Effector memory CD4-positive, alpha-beta T cell (primary cell): ENCODE data around the gene DHX35.
"Not testable (repeated sequence)": the region's sequence is repeated elsewhere in the genome, so short reads cannot be mapped to it uniquely, and the experiment has no call there.

Source experiments
- DNase-seq, 3 donors: peaks; one replicate each; pipeline ENCODE4 v3.0.0-alpha.2; 2020
- H3K27ac ChIP-seq: 2 replicates; pipeline ENCODE4 v1.7.0; 2013; ENCODE audit warnings: mild to moderate bottlenecking, low read length, moderate library complexity; ENCODE audit not compliant: insufficient read depth, poor library complexity, severe bottlenecking
- H3K27me3 ChIP-seq: replicated peaks from 2 replicates; pipeline ENCODE4 v1.7.0; 2013; ENCODE audit warnings: mild to moderate bottlenecking, low read length; ENCODE audit not compliant: insufficient read depth, control insufficient read depth, poor library complexity, severe bottlenecking
- H3K36me3 ChIP-seq: 2 replicates; pipeline ENCODE4 v1.7.0; 2013; ENCODE audit warnings: mild to moderate bottlenecking, low read length, moderate library complexity; ENCODE audit not compliant: control insufficient read depth, insufficient read depth
- H3K4me1 ChIP-seq: 2 replicates; pipeline ENCODE4 v1.7.0; 2013; ENCODE audit warnings: low read length, mild to moderate bottlenecking; ENCODE audit not compliant: control insufficient read depth, insufficient read depth, poor library complexity, severe bottlenecking
- H3K4me3 ChIP-seq: 2 replicates; pipeline ENCODE4 v1.7.0; 2013; ENCODE audit warnings: low read length, low read depth, mild to moderate bottlenecking; ENCODE audit not compliant: insufficient read depth, poor library complexity, severe bottlenecking
- H3K9me3 ChIP-seq: 2 replicates; pipeline ENCODE4 v1.7.0; 2013; ENCODE audit warnings: mild to moderate bottlenecking, low read length, moderate library complexity; ENCODE audit not compliant: control insufficient read depth

The DHX35 gene

DNA sequence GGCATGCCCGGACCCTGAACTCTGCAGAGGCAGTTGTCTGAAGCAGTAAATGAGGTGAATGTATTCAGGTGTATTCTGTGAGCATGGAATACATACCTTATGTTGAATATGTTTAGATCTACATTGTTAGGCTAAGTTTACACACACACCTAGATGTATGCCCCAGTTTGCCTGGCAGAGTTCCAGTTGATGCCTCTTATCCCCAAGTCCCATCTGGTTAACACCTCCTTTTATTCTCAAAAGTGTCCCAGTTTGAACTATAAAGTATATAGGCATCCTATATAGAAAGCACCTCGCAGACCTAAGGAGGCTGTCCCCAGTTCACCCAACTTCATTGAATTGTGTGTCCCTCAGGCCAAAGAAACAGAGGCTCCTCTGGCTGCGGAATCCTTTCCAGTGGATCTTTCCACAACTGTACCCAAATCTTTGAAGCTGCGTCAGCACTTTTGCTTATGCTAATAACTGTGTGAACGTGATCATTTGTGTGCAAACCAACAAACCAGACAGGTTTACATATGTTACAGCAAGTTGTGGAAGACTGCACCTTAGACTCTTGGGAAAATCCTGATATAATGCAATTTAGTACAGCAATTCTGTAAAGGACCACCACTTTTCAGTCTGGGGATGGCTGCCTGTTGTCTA lies 4.8 kb upstream of the DHX35 start:
- no peak for DNase-seq
- H3K4me3 ChIP-seq: no peak overlapping the region
- H3K9me3 ChIP-seq: no peaks in the 10 kb centered on the region
- no peak overlapping the region for H3K27ac ChIP-seq
- H3K36me3 ChIP-seq: no peaks in the 10 kb centered on the region
- H3K27me3 ChIP-seq: no peaks in the 10 kb centered on the region
- H3K4me1 ChIP-seq: peaks cover 6% of the 10 kb centered on the region

DNA sequence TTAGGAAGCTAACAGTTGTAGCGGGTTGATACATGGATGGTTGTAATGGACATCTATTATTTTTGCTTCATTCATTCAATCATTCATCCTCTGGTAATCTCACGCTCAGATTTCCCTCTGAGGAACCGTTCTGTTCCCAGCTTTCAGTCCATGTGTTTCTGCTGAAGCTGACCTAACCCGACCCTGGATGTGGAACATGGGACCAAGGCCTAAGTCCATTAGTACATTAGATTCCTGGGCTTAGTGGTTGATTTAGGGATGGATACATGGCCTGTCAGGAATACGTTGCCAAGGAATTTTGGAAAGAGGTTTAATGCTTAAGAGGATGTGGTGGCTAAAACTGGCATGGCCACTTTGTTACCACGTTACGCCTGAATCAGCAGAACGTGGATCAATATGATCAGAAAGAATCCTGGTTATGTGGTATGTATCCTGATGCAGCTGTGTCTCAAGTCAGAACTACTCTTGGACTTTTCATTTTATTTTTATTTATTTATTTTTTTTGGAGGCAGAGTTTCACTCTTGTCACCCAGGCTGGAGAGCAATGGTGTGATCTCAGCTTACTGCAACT lies 4.1 kb upstream of the DHX35 start:
- Histone ChIP-seq H3K27me3 (no peaks in the 10 kb centered on the region), H3K4me3 (no peak overlapping the region), H3K4me1 (peaks cover 11% of the 10 kb centered on the region), H3K9me3 (no peaks in the 10 kb centered on the region), H3K27ac (no peak overlapping the region), H3K36me3 (no peaks in the 10 kb centered on the region)
- DNase-seq: no peak

DNA sequence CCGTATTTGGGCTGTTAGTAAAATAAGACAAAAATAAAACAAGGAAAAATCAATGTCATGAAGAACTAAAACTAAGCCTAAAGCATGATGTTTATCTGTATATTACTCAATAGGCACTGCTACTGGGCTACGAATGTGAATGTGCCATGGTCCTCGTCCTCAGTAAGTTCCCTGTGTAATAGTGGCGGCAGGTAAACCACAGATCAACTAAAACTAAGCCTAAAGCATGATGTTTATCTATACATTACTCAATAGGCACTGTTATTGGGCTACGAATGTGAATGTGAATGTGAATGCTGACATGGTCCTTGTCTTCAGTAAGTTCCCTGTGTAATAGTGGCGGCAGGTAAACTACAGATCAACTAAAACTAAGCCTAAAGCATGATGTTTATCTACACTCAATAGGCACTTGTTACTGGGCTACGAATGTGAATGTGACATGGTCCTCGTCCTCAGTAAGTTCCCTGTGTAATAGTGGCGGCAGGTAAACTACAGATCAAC lies 1.9 kb upstream of the DHX35 start:
- H3K27me3 ChIP-seq, H3K36me3 ChIP-seq, H3K9me3 ChIP-seq, H3K27ac ChIP-seq, DNase-seq, H3K4me3 ChIP-seq: not testable (repeated sequence)
- H3K4me1 ChIP-seq: peaks cover 15% of the 10 kb centered on the region

GRCh38 chr20:38961530-38962043 lies 557 bp upstream of the DHX35 start:
- no peak for DNase-seq
- H3K36me3 ChIP-seq: no peaks in the 10 kb centered on the region
- peak overlapping the region; percentile 51 for H3K27ac ChIP-seq
- H3K9me3 ChIP-seq: no peaks in the 10 kb centered on the region
- H3K4me1 ChIP-seq: peaks cover 15% of the 10 kb centered on the region
- H3K4me3 ChIP-seq: peak overlapping the region; percentile 93
- H3K27me3 ChIP-seq: no peaks in the 10 kb centered on the region

GRCh38 chr20:38962928-38963401 lies 821 bp downstream of the DHX35 start:
- Histone ChIP-seq H3K27ac (peak overlapping the region; percentile 80), H3K4me1 (peaks cover 15% of the 10 kb centered on the region), H3K4me3 (peak overlapping the region; percentile 93), H3K36me3 (no peaks in the 10 kb centered on the region), H3K27me3 (no peaks in the 10 kb centered on the region), H3K9me3 (no peaks in the 10 kb centered on the region)
- no peak for DNase-seq

- no peak for DNase-seq
- H3K27ac ChIP-seq: no peak overlapping the region
- peaks cover 15% of the 10 kb centered on the region for H3K4me1 ChIP-seq
- H3K27me3 ChIP-seq: no peaks in the 10 kb centered on the region
- no peaks in the 10 kb centered on the region for H3K36me3 ChIP-seq
- no peak overlapping the region for H3K4me3 ChIP-seq
- H3K9me3 ChIP-seq: no peaks in the 10 kb centered on the region
These were observed 1.6 kb downstream of the DHX35 start for GRCh38 chr20:38963745-38964144.

- DNase-seq: no peak
- Histone ChIP-seq H3K4me1 (peaks cover 15% of the 10 kb centered on the region), H3K9me3 (no peaks in the 10 kb centered on the region), H3K4me3 (no peak overlapping the region), H3K27me3 (no peaks in the 10 kb centered on the region), H3K27ac (no peak overlapping the region), H3K36me3 (peaks cover 15% of the 10 kb centered on the region)
These were observed 3.1 kb downstream of the DHX35 start for GRCh38 chr20:38965264-38965663.

- Histone ChIP-seq H3K4me1 (peaks cover 3% of the 10 kb centered on the region), H3K9me3 (no peaks in the 10 kb centered on the region), H3K36me3 (peaks cover 24% of the 10 kb centered on the region), H3K27me3 (no peaks in the 10 kb centered on the region), H3K4me3 (no peak overlapping the region), H3K27ac (no peak overlapping the region)
- no peak for DNase-seq
These were observed 5.9 kb downstream of the DHX35 start for GRCh38 chr20:38968090-38968489.

DNA sequence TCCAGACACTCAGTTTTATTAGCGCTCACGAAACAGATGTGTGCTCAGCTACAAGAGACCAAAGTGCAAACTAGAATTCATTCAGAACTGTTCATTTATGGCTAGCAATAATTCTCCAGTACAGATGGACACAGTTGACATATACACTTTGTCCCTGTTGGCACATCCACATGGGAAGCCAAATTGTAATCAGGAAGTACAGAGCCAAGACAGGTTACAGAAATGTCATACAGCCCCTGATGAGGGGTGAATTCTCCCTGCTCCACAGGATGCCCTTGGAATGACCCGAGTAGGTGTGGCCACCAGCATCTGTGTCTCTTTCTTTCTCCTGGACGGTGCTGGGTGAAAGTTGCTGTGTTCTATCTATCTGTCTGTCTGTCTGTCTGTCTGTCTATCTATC lies 7.6 kb downstream of the DHX35 start:
- DNase-seq: no peak
- H3K4me1 ChIP-seq: no peaks in the 10 kb centered on the region
- H3K36me3 ChIP-seq: peaks cover 24% of the 10 kb centered on the region
- H3K27ac ChIP-seq: no peak overlapping the region
- no peaks in the 10 kb centered on the region for H3K9me3 ChIP-seq
- H3K27me3 ChIP-seq: no peaks in the 10 kb centered on the region
- H3K4me3 ChIP-seq: no peak overlapping the region

GRCh38 chr20:38970302-38970701 lies 8.2 kb downstream of the DHX35 start:
- no peak for DNase-seq
- no peaks in the 10 kb centered on the region for H3K27me3 ChIP-seq
- no peak overlapping the region for H3K4me3 ChIP-seq
- H3K4me1 ChIP-seq: no peaks in the 10 kb centered on the region
- H3K36me3 ChIP-seq: peaks cover 24% of the 10 kb centered on the region
- no peaks in the 10 kb centered on the region for H3K9me3 ChIP-seq
- H3K27ac ChIP-seq: no peak overlapping the region
